ENCODE measurements around the gene EMP3.
"Not testable (repeated sequence)": the region's sequence is repeated elsewhere in the genome, so short reads cannot be mapped to it uniquely, and the experiment has no call there.

EMP3 gene

GRCh38 chr19:48325265-48325910 is at the start of gene EMP3:
EMP3 (plus strand) TSS chr19:48325552; CDS start chr19:48326845, 1,293 bp downstream.
- peak; percentile 73 to 84 for DNase-seq (ENCODE audit: low read depth in 2 of 2)

GRCh38 chr19:48279747-48280146 is 45.6 kb upstream of the EMP3 start:
- no peak for DNase-seq (ENCODE audit: low read depth in 2 of 2)

- DNase-seq (ENCODE audit: low read depth in 2 of 2), result no peak
Observed at GRCh38 chr19:48283908-48284307, 41.4 kb upstream of the EMP3 start.

GRCh38 chr19:48284896-48285295 is 40.5 kb upstream of the EMP3 start:
- DNase-seq (ENCODE audit: low read depth in 2 of 2), result no peak

- no peak for DNase-seq (ENCODE audit: low read depth in 2 of 2)
Observed at GRCh38 chr19:48287748-48288147, 37.6 kb upstream of the EMP3 start.

- no peak for DNase-seq (ENCODE audit: low read depth in 2 of 2)
Observed at GRCh38 chr19:48290401-48290770, 35.0 kb upstream of the EMP3 start.

- peak; percentile 50 to 55 for DNase-seq (ENCODE audit: low read depth in 2 of 2)
Observed at GRCh38 chr19:48290771-48291488, 34.4 kb upstream of the EMP3 start.

- not testable (repeated sequence) for DNase-seq (ENCODE audit: low read depth in 2 of 2)
Observed at GRCh38 chr19:48291489-48291815, 33.9 kb upstream of the EMP3 start.

- no peak for DNase-seq (ENCODE audit: low read depth in 2 of 2)
Observed at GRCh38 chr19:48292798-48293197, 32.6 kb upstream of the EMP3 start.

GRCh38 chr19:48295458-48295857 is 29.9 kb upstream of the EMP3 start:
- no peak for DNase-seq (ENCODE audit: low read depth in 2 of 2)

GRCh38 chr19:48296963-48297734 is 28.2 kb upstream of the EMP3 start:
- no peak for DNase-seq (ENCODE audit: low read depth in 2 of 2)

GRCh38 chr19:48297975-48298374 is 27.4 kb upstream of the EMP3 start:
- DNase-seq (ENCODE audit: low read depth in 2 of 2), result no peak

- DNase-seq (ENCODE audit: low read depth in 2 of 2), result no peak
Observed at GRCh38 chr19:48301886-48302599, 23.3 kb upstream of the EMP3 start.

- DNase-seq (ENCODE audit: low read depth in 2 of 2), result no peak
Observed at GRCh38 chr19:48302600-48302959, 22.8 kb upstream of the EMP3 start.

- DNase-seq (ENCODE audit: low read depth in 2 of 2), result no peak
Observed at GRCh38 chr19:48303367-48303766, 22.0 kb upstream of the EMP3 start.

GRCh38 chr19:48303866-48304265 is 21.5 kb upstream of the EMP3 start:
- DNase-seq (ENCODE audit: low read depth in 2 of 2), result no peak

- DNase-seq (ENCODE audit: low read depth in 2 of 2), result no peak
Observed at GRCh38 chr19:48308631-48309586, 16.4 kb upstream of the EMP3 start.

GRCh38 chr19:48309731-48310130 is 15.6 kb upstream of the EMP3 start:
- DNase-seq (ENCODE audit: low read depth in 2 of 2), result not testable (repeated sequence)

GRCh38 chr19:48310227-48310626 is 15.1 kb upstream of the EMP3 start:
- DNase-seq (ENCODE audit: low read depth in 2 of 2), result no peak

GRCh38 chr19:48311384-48311783 is 14.0 kb upstream of the EMP3 start:
- no peak for DNase-seq (ENCODE audit: low read depth in 2 of 2)

- no peak for DNase-seq (ENCODE audit: low read depth in 2 of 2)
Observed at GRCh38 chr19:48315712-48316111, 9.6 kb upstream of the EMP3 start.
